GM21723 (cell line): ENCODE data around the gene ORC6.
"Not testable (repeated sequence)": the region's sequence is repeated elsewhere in the genome, so short reads cannot be mapped to it uniquely, and the experiment has no call there.

Experiments
- ATAC-seq: cut with Tn5 transposase; IDR thresholded peaks from one replicate; pipeline ENCODE4 v1.9.1; 2021; ENCODE audit warnings: mild to moderate bottlenecking, moderate library complexity; ENCODE audit not compliant: unreplicated experiment

The ORC6 gene, protein sequence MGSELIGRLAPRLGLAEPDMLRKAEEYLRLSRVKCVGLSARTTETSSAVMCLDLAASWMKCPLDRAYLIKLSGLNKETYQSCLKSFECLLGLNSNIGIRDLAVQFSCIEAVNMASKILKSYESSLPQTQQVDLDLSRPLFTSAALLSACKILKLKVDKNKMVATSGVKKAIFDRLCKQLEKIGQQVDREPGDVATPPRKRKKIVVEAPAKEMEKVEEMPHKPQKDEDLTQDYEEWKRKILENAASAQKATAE

DNA sequence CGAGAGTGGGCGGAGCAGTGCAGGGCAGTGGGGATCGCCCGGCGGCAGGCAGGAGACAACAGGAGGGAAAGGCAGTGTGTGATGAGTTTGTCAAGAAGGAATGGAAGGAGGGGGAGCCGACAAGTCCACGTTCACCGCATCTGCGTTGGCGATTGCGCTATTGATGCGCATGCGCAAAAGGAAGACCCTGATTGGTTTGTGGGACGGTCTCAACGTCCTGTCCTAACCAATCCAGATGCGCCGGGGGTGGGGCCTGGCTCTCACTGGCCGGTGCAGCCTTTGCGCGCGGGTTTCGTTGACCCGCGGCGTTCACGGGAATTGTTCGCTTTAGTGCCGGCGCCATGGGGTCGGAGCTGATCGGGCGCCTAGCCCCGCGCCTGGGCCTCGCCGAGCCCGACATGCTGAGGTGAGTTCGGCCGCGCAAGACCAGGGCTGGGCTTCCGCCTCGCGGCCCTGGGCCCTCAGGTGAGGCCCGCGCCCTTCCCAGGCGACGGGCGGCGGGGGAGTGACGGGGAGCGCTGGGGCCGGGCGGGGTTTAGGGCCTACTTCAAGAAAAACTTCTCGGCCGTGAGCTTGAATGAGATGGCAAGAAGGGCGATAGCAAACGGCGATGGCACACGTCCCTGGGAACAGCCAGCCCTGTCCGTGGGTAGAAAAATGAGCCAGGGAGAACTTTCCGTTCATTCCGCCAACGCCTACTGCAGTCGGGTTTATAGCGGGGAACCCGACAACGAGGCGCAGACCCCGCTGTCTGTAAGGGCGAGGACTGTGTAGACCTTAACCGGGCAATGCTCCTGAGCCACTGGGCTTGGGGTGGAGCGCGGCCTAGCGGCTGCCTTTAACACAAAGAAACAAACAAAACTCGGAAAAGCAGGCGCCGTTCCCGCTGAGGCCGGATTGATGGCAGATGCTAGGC, at the start of gene ORC6:
TSS of gene ORC6 (plus strand) at position 295 of the 916 bp plus-strand sequence. CDS start at position 342, 47 bp downstream.
- ATAC-seq, result peak; percentile 74

DNA sequence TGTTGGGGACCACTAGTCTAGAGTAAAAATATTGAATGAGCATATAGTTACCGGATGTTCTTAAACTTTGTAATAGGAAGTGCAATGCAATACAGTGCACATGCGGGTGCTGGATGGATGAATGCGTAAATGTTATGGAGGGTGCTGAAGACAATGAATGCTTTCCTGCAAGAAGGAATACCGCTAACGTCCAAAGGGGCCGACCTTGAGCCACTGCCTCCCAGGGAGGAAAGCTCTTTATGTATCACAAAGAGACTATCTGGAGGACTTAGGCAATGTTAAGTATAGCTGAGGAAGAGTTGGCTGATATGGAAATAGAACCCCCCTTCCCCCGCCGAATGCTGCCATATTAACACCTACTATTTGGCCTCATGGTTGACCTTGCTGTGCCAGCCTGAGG, 40.8 kb upstream of the ORC6 start:
- no peak for ATAC-seq

DNA sequence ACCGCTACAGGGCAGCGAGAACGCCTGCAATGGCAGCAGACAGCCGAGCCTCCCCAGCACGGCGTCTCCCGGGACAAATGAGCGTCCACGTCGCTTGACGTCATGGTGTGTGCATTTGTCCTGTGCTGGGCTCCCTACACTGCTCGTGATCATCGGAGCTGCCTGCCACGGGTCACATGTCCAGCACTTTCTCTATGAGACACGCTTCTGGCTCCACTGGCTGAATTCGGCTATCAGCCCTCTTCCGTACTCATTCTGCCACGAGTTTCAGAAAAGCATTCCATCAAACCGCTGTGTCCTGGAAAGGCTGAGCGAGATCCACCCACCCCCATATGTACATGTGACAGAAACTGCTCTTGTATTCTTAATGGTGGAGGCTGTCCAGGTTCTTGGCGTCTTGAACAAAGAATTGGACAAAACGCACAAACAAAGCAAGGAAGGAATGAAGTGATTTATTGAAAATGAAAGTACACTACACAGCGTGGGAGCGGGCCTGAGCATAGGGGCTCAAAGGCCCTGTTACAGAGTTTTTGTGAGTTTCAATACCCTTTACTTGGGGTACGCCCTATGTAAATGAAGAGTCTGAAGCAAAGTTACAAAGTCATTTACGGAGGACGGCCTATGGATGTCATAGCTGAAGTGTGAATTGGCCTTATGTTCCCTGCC, 39.7 kb upstream of the ORC6 start:
- ATAC-seq, result no peak

DNA sequence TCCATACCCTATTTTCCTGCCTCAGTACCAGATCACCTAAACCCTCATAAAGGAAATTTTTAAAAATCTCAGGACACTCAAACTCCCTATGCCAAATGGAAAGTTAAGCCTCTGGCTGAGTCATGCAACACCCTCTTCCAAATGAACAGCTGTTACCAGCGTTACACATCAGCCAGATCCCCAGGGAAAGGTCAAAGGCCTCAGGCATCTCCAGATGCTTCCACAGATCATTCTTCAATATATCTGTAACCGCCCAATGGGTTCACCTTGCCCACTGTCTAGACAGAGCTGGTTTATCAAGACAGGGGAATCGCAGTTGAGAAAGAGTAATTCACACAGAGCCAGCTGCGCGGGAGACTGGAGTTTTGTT, 39.2 kb upstream of the ORC6 start:
- ATAC-seq, result no peak

DNA sequence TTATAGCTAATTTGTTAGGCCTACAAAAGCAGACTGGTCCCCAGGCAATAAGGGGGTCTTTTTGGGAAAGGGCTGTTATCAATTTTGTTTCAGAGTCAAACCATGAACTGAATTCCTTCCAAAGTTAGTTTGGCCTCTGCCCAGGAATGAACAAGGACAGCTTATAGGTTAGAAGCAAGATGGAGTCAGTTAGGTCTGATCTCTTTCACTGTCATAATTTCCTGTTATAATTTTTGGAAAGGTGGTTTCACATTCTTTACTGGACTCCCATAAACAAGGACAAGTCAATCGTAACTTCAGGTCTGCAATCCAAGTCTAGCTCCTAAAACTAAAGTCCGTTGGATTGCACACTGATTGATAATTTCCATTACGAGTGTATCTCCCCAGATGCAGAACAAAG, 38.2 kb upstream of the ORC6 start:
- ATAC-seq, result no peak

DNA sequence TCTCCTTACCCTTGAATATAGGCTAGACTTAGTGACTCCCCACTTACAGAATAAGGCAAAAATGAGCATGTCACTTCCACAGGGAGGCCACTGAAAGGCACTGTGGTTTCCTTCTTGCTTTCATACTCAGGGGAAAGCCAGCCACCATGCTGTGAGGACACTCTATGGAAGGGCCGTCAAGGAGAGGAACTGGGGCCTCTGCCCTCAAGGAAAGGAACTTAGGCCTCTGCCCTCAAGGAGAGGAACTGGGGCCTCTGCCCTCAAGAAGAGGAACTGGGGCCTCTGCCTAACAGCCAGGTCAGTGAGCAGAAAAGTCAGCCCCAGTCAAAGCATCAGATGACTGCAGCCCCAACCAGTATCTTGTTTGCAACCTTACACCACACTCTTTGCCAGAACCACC, 30.5 kb upstream of the ORC6 start:
- peak; percentile 96 for ATAC-seq

DNA sequence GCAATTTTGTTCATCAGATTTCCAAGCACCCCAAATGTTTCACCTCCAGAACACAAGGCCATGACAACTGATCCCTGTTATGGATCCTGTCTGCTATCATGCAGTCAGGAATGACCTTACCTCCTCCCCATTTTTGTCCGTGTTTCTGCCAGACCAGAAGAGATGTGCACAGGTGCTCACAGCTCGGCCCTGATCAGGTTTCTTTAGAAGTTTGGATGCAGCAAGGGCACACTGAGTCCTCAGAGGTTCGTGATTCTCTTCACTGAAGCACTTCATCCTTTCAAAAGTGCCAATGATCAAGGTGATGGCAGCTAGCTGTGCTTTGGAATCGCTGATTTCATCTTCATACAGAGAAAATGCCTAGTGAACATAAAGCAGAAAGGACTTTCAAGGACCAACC, 27.3 kb upstream of the ORC6 start:
- ATAC-seq, result no peak

DNA sequence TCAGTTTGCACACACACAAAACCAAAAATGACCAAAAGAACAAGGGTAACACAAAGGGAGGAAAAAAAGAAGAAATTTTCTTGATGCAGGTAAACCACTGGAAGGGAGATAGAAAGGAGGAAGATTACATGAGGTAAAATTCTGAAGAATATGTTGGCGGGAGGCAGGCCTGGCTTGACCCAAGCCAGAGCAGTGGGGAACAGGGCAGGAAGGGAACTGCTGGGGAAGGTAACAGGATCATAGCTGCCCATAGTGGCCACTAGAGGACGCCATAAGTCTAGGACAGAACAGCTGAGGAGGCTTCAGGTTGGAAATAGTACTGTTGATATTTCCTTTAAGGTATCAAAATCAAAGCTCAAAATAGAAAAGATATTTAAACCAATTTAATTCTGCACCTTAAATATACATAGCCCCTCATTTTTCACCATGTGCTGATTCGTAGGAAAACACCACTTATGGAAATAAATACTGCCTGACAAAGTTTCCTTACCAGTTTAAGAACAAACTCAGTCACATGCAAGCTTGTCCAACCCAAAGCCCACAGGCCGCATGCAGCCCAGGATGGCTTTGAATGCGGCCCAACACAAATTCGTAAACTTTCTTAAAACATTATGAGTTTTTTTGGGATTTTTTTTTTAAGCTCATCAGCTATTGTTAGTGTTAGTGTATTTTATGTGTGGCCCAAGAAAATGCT, 16.0 kb upstream of the ORC6 start:
- peak; percentile 88 for ATAC-seq

DNA sequence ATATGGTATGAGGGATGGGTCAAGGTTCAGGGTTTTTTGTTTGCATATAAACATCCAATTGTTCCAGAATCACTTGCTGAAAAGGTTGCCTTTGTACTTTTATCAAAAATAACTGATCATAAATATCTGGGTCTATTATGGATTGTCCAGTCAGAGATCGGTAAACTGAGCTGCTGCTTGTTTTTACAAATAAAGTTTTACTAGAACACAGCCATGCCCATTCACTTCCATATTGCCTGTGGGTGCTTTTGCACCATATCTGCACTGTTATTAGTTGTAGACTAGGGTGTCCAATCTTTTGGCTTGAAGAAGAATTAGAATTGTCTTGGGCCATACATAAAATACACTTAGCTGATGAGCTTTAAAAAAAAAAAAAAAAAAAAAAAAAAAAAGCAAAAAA, 11.5 kb upstream of the ORC6 start:
- not testable (repeated sequence) for ATAC-seq

DNA sequence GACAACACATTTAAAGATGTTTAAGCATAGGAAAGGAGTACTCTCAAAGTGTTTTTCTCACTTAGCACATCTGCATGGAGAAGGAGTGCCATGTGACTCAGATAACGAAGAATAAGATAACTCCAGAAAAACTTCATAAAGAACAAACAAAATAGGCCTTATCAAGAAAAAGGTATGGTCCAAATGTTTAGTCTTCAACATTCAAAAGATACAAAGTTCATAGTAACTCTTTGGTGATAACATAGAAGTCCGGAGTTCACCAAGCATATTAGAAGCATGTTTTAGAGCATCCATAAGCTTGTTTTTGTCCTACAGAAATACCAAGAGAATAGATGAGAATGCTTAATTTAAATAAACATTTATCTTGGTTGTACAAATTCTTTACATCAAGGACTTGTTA, 7.6 kb upstream of the ORC6 start:
- ATAC-seq, result not testable (repeated sequence)

DNA sequence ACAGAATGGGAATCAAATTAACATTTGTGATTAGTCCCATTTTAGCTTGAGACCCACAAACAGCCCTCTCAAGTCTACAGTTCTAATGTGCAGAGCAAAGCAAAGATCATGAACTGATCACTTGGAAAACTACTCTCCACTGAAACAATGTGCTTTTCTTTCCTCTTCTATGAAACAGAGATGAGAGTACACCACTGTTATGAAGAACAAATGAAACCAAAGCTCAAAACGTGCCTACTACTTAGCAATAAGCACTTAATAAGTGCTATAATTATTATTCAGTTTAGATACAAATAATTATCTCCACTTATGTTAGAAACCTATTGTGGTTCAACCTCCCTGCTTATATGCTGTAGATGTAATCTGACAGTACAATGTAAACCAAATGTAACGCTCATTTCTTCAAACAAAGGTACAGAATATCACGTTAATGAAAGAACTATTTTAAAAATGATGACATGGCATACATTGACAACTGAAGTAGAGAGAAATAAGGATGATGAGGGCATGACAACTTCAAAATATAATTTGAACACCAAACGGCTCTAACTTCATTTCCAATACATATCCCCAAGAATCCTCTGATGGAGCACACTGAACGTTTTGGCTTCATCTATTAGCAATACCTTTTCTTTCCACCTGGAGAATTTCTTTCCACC, 2.5 kb upstream of the ORC6 start:
- ATAC-seq, result no peak

DNA sequence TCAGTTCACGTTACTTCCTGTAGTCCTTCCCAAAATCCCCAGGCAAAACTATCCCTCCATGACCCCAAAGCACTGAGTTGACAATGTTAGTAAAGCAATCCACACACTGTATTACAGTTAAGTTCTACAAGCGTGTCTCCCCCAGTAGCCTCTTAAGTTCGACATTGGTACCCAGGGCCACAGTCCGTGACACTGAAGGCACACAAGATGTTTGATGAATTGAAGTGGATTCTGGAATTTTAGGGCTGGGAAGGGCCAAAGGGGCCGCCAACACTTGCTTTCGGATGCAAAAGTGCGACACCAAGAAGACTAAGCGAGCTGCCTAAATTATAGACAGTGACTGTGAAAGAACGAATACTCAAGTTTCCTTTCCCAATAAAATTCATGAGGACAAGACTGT, 2.0 kb upstream of the ORC6 start:
- no peak for ATAC-seq

DNA sequence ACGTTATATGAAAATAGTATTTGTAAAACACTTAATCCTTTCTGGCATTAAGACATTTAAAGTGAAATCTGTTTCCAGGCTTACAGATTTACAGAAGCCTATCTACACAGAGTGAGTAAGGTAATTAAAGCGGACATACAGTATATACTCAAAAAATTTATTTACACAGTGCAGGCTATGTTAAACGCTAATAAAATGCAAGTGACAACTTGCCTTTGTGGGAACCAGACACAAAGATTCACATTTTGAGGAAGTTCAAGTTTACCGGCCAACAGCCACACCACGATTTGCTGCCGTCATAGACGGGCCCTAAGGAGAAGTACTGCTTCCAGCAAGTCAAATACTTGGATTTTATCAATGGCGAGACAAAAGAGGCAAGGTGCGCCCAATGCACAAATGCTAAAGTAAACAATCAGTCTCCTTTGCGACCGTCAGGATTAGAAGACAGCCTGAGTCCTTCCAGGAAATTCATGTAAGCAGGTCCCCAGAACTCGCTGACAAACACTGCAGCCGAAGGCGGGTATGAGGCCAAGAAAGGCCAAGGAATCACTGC, 1.3 kb upstream of the ORC6 start:
- ATAC-seq, result no peak

DNA sequence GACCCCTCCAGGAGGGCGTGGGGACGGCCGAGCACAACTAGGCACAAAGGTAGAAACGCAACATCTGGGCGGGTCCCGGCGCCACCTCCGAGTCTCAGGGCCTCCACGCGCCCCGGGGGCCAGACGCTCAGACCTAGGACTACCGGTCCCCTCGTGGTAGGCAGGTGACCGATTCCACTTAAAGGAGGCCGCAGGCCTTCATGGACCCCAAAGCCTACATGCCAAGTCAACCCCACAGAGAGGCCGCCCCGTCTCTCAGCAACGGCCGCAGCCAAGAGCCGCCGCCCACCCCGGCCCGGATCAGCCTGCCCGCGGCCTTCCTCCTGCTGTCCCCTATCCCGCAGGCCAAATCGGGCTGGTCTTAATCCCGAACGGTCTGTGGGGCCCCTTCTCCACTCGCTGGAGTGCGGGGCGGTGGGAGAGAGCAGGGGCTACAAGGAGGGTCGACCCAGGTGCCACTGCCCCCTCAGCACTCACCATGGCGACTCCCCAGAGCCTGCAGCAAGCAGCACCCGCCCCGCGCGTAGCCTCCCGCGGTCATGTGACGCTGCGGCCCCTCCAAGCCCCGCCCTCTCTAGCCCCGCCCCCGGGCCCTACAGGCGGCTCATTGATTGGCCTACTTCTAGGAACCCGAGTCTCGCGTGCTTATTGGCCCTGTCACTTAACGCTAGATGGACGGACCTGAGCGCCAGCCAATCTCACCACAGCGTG, 650 bp upstream of the ORC6 start, which contains the start of gene VPS35:
TSS of gene VPS35 (minus strand) at position 525 of the 711 bp plus-strand sequence. CDS start at position 480, 45 bp downstream.
- peak; percentile 86 for ATAC-seq

DNA sequence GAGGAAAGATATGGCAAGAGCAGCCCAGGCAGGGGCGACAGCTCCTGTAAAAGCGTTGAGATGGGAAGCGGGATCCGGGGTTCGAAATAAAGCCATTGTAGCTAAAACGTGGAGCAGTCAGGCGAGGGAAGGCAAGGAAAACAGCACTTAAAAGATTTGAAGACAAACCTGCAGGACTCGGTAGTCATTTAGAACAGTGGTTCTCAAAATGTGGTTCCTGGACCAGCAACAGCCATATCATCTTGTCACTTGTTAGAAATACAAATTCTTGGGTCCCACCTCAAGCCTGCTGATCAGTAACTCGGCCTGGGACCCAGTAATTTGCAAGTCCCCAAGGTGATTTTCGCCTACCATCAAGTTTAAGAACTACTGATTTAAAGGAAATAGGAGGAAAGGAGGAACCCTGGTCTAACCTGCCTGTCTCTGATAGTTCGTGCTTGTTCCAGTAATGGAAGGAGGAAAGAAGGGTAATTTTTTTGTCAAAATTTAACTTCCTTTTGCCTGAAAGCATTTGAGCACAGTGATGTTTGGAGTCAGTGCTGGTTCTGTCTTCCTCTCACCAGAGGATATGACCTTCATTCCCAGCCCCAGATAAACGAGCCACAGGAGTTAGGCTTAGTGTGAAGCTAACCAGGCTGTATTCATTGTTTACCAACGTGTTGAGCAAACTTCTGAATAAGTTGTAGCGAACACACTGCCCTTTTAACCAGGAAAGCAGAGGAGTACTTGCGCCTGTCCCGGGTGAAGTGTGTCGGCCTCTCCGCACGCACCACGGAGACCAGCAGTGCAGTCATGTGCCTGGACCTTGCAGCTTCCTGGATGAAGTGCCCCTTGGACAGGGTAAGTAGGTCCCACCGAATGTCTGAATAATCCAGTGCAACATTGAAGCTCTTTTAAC, 1.1 kb downstream of the ORC6 start:
- no peak for ATAC-seq

DNA sequence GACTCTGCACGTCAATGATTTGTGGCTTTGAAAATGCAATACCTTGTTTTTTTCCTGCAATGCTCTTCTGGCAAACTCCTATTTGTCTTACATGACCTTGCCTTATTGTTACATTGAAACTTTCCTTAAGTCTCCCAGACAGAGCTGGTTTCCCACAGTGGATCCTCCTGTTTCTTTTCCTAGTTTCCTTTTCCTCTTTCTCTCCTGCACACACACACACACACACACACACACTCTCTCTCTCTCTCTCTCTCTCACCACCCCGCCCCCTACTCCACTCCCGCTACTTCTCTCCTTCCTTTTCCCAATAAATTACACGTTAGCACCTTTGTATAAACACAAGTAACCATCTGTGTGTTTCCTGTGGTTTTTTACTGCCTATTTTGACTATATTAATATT, 2.3 kb downstream of the ORC6 start:
- ATAC-seq, result no peak

DNA sequence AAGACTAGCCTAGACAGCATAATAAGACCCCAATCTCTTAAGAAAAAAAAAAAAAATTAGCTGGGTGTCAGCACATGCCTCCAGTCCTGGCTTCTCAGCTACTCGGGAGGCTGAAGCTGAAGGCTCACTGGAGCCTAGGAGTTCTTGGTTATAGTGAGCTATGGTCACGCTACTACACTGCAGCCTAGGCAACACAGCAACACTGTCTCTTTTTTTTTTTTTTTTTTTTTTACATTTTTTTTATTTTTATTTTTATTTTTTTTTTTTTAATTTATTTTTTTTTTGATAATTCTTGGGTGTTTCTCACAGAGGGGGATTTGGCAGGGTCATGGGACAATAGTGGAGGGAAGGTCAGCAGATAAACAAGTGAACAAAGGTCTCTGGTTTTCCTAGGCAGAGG, 4.1 kb downstream of the ORC6 start:
- ATAC-seq, result no peak

DNA sequence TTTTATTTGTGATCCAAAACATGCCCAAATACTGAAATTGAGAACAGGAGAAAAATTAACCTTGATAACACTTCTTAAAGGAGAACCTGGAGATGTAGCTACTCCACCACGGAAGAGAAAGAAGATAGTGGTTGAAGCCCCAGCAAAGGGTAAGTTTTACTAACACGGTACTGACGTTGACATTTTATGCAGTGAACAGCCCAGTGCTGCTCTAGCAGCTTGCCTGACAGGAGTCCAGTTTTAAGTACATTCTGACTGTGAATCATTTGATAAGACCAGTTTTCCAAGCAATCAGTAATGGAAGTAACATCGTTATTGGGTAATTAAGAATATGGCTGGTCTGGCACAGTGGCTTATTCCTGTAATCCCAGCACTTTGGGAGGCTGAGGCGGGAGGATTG, 6.5 kb downstream of the ORC6 start:
- ATAC-seq, result no peak

DNA sequence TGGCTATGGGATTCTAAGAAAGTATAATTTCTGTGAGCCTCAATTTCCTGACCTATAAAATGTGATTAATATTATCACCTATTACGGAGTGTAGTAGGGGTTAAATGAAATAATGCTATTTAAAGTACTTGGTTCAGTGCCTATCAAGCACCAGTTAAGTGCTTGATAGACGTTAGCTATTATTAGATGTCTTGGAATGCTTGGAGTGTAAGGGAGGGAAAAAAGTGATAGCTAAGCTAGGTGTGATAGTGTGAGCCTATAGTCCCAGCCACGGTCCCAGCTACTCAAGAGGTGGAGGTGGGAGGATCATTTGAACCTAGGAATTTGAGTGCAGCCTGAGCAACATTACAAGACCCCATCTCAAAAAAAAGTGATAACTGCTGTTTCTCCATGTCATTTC, 7.5 kb downstream of the ORC6 start:
- no peak for ATAC-seq
